Fibroblast of skin of abdomen (primary cell): ENCODE results near the gene INVS.
"Not testable (repeated sequence)": the region's sequence is repeated elsewhere in the genome, so short reads cannot be mapped to it uniquely, and the experiment has no call there.

Experiments used
- DNase-seq: peaks from one replicate; pipeline ENCODE4 v3.0.0-alpha.2; 2013

INVS gene

DNA sequence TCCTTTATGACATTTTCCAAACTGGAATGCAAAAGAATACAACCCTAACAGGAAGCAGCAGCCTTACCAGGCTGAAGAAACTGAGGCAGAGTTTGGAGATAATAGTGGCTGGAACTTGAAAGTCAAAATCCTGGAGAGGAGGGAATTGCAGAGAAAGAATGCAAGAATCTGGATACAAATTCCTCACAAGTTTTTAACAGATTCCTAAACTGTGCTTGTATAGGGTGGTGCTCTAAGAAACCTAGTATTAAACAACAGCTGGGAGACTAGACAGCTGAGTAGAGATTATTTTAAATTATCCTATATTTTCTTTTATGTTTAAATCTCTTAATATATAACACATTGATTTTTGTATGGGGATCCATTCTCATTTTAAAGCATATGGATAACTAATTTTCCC lies 30.7 kb downstream of the INVS start:
- DNase-seq, result no peak

DNA sequence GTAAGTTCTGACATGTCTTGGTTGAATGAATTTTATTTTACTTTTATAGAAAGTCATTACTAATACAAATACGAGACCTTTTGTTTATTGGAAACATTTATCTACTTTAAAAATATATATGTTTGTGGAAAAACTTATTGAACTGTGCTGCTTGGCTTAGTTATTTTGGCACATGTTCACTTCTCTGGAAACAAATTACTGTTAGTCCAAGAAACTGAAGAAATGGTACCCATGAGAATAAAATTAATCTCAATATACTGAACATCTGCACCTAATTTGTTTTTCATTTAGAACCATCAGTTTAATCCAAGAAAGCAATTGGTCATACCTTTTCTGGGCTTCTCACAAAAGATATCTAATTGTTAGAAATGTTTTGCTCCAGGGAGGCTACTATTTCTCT lies 32.2 kb downstream of the INVS start:
- no peak for DNase-seq

DNA sequence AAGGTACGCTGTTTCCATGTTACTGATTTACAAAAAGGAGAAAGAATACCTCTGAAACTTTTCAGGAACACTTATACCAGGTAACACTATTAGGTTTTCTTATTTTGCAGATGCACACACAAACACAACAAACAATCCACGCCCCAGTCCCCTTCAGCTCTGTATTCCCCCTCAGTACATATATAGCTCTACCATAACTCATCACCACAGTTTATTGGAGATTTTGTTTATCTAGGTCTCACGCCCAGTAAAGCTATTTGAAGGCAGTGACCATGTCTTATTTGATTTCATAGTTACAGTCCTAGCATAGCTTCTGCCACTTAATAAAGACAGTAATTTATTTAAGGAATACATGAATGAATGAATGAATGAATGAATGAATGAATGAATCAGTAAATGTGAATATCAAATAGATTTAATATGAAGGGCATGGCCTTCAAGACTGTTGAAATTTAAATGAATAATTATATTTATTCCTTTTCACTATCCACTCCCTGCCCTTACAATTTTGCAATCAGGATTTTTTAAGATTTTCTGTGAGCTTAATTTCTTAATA lies 32.9 kb downstream of the INVS start:
- DNase-seq, result no peak

DNA sequence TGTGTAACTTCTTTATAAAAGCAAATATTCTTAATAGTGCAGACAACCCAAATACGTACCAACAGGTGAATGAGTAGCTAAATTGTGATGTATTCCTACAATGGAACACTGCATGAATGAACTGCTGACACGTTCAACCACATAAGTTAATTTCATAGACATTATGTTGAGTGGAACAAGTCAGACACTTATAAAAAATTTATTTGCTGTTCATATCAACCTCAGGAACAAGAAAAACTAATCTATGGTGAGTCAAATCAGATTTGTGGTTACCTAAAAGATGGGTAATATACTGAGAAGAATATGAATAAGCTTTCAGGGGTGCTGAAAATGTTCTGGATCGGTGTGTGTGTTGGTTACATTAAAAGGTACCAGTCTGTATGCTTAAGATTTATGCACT lies 35.7 kb downstream of the INVS start:
- no peak for DNase-seq

DNA sequence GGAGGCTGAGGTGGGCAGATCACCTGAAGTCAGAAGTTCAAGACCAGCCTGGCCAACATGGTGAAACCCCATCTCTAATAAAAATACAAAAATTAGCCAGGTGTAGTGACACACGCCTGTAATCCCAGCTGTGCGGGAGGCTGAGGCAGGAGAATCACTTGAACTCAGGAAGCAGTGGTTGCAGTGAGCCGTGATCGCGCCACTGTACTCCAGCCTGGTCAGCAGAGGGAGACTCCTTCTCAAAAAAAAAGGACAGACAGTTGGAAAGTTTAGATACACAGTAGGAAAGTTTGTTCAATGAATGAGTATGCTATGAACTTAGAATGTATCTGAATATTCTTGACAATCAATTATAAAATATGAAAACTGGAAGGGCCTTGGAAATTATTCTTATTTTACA lies 37.8 kb downstream of the INVS start:
- not testable (repeated sequence) for DNase-seq

DNA sequence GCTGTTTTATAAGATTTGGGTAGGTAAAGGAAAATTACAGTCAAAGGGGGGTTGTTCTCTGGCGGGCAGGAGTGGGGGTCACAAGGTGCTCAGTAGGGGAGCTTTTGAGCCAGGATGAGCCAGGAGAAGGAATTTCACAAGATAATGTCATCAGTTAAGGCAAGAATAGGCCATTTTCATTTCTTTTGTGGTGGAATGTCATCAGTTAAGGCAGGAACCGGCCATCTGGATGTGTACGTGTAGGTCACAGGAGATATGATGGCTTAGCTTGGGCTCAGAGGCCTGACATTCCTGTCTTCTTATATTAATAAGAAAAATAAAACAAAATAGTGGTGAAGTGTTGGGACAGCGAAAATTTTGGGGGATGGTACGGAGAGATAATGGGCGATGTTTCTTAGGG lies 41.3 kb downstream of the INVS start:
- DNase-seq, result not testable (repeated sequence)

DNA sequence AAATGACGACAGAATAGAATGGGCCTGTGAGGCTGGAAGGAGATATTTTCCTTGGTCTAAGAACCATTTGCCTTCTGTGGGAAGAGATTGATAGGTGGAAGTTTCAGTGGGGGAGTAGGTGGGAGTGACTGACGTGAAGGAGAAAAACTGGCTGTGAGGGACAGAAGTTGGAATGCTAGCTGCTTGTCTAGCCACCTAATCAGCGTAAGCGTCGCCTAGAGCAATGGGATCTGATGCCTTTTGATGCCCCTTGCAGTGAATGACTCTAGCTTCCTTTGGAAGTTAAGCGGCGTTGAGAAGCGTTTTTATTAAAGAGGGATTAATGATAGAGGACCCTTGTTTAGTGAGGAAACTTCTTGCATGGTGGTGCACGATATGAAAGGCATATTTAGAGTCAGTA lies 42.8 kb downstream of the INVS start:
- DNase-seq, result not testable (repeated sequence)

DNA sequence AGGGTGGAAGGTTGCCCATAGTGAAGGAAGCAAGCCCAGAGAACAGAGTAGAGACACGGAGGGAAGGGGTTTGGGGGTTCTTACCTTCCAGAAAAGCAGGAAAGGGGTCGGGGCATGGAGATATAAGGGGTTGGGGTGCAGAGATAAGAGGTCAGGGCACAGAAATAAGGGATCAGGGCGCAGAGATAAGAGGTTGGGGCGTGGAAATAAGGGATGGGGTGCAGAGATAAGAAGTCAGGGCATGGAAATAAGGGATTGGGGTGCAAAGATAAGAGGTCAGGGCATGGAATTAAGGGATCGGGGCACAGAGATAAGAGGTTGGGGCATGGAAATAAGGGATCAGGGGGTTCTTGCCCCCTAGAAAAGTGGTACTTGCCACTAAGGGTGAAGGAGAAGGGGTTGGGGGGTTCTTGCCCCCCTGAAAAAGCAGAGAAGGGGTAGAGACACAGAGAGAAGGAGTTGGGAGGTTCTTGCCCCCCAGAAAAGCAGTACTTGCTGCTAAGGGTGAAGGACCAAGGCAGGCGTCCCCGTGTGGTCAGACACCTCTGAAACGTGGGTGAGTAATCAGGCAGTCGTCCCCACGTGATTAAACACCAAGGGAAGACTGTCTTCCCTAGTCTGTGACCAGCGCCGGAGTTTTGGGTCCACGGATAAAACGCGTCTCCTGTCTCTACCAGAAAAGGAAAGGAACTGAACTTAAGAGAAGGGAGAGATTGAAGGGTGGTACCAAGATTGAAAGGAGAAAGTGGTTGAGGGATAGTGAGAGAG lies 46.3 kb downstream of the INVS start:
- DNase-seq, result not testable (repeated sequence)

DNA sequence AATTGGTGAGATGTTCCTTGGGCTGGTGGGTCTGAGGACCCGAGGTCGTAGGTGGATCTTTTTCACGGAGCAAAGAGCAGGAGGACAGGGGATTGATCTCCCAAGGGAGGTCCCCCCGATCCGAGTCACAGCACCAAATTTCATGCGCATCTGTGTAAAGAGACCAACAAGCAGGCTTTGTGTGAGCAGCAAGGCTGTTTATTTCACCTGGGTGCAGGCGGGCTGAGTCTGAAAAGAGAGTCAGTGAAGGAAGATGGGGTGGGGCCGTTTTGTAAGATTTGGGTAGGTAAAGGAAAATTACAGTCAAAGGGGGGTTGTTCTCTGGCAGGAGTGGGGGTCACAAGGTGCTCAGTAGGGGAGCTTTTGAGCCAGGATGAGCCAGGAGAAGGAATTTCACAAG lies 46.9 kb downstream of the INVS start:
- not testable (repeated sequence) for DNase-seq

DNA sequence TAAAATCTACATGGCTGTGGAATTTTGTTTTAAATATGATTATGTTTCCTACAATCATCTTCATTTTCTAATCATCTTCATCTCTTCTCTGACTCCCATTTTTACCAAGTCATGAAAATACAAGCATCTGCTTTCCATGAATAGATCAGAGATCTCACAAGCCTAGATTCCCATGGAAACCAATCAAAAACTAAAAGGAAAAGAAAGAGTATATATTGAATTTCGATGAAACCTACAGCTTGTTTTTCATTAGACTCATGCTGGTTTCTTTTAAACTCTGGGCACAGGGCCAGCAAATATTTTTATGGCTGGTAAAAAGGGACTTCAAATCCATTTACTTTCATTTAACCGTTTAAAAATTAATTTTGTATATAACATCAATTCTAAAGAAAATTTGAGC lies 51.2 kb downstream of the INVS start:
- DNase-seq, result peak; percentile 27

DNA sequence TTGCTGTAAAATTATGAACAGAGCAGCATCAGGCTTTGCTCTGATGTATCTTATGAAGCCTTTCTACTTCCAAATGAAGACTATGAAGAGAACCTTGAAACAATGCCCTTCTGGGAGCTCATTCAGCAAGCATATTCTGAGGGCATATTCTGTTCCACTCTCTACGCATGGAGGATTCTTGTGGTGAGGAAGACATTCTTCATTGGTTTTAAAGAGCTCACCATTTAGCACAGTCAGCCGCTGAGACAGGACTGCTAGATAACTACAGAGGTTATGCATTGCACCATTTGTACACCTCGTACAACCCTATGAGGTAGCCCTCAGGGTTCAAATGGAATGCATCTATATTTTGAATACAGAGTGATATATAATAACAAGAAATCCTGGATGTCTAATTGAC lies 61.0 kb downstream of the INVS start:
- DNase-seq, result peak; percentile 14

DNA sequence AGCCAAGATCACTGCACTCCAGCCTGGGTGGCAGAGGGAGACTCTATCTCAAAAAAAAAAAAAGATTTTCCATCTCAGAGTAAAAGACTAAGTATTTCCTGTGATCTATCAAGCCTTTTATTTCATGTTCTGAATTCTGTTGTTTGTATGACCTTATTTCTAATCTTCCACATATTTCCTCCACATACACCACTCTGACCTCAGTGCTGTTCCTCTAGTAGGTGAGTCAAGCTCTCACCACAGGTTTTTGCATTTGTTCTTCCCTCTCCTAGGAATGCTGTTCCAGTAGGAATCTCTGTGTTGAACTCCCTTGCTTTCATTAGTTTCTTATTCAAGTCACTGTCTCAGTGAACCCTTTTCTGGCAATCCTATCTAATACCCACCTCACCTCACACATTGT lies 68.1 kb downstream of the INVS start:
- no peak for DNase-seq

DNA sequence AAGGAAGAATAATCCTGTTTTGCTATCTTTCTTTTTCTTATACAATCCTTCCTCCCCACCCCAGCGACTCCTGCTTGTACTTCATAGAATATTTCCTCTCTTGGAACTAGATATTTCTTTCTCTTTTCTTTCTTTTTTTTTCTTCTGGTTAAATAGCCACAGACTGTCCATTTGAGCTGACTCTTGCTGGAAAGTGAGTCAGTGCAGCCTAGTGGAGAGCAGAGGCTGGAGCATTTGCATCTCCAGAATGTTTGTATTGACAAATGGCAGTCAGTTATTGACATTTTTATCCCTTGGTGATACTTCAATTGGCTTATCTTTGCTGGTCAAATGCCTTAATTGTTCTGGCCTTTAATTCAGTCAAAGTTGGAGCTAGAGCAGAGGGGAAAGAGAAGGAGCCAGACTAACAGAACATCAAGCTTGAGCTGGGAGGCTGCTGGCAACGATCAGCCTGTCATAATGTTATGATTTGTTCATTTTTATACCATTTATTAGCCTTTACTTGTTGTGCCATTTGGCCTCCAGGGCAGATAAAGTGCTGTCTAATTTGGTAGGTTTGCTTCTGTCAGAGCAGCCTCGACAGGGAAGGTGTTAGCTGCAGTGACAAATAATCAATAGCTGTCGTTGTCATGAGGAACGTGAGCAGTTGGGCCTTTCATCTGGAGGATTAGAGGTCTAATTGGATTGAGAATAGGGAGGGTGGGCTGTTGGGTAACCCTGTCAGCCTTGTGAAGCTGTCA lies 69.0 kb downstream of the INVS start:
- no peak for DNase-seq

DNA sequence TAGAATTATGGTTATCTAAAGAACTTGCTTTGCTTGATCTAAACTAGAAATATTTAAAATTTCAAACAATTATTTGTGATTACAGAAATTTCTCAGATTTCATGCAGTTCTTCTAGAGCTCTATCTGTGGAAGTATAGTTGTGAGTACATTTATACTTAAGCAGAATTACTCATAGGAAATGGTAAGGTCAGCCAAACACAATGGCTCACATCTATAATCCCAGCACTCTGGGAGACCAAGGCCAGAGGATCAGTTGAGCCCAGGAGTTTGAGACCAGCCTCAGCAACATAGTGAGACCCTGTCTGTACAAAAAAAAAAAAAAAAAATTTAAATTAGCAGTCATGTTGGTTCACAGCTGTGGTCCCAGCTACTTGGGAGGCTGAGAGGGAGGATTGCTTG lies 71.0 kb downstream of the INVS start:
- DNase-seq, result no peak

DNA sequence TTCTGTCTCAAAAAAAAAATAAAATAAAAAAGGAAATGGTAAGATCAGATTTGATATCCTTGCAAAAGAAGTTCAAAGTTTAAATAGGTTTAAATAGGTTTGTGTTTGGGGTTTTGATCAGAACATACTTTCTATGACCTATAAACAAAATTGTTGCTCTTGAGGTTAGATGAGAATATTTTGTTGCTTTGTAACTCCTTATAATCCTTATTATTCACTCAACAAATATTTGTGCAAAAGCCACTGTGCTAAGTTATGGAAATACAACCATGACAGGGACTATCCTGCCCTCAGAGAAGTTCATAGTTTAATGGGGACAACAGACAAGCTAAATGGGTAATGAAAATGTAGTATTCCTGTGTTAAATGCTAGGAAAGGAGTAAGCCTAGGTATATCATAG lies 71.5 kb downstream of the INVS start:
- DNase-seq, result peak; percentile 3

DNA sequence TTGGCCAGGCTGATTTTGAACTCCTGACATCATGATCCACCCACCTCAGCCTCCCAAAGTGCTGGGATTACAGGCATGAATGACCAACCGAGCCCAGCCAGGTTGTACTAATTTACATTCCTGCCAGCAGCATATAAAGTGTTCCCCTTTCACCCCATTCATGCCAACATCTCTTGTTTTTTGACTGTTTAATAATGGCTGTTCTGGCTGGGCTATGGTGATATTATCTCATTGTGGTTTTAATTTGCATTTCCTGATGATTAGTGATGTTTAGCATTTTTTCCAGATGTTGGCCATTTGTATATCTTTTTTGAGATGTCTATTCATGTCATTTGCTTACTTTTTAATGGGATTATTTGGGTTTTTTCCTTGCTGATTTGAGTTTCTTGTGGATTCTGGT lies 87.3 kb downstream of the INVS start:
- DNase-seq, result no peak

DNA sequence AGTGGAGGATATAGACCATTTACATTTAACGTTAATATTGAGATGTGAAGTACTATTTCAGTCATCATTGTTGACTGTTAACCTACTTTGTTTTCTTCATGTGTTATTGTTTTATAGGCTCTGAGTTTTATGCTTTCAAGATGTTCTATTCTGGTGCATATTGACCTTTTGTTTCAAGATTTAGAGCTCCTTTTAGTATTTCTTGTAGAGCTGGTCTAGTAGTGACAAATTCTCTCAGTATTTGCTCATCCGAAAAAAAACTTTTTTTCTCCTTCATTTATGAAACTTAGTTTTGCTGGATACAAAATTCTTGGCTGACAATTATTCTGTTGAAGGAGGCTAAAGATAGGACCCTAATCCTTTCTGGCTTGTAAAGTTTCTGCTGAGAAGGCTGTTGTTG lies 91.3 kb downstream of the INVS start:
- no peak for DNase-seq

DNA sequence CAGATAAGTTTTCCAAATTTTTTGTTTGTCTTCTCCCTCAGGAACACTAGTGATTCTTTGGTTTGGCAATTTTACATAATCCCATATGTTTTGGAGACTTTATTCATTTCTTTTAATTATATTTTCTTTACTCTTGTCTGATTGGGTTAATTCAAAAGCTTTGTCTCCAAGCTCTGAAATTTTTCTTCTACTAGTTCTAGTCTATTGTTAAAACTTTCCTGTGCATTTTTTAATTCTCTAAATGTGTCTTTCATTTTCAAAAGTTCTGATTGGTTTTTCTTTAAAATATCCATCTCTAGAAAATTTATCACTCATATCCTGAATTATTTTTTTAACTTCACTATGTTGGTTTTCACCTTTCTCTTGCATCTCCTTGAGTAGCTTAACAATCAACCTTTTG lies 92.2 kb downstream of the INVS start:
- no peak for DNase-seq

DNA sequence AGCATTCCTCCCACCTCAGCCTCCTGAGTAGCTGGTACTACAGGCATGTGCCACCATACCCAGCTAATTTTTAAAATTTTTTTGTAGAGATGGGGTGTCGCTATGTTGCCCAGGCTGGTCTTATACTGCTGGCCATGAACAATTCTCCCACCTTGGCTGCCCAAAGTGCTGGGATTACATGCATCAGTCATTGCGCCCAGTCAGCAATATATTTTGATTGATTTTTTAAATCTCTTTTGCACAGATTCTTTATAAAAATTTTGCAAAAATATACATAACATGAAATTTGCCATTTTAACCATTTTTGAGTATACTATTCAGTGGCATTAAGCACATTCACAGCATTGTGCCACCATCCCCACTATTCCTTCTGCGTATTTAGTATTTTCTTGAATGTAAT lies 94.0 kb downstream of the INVS start:
- DNase-seq, result no peak

DNA sequence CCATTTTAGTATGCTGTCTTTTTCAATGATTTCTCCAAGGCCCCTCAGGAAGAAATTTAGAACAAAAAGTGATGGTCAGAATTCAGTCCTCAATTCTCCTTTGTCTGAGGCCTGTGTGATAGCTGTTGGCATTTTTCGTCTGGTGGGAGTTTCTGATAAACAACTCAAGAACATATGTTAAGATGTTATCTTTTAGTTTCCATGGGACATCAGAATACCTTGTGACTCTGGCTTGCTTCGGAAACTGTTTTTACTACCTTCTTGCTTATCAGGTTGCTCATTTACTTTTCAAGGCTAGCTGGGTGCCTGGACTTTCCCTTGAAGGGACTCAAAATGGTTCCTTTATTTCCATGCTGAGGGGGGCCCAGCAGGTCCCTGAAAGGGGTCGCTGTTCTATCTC lies 97.2 kb downstream of the INVS start:
- no peak for DNase-seq

DNA sequence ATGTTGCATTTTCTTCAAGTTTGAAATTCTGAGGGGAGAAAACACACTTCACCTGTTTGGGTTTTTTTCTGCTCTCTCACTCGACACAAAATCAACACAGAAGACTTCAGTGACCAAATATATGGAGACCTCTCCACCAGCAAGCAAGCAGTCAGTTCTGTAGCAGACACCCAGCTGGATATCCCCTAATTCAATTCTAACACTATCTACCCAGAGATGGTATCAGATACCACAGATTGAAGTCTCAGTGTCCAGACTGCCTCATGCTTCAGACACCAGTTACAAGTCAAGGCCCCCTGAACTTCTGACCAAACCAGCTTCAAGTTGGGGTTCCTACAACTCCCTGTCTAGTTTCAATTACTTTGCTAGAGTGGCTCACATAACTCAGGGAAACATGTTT lies 97.8 kb downstream of the INVS start:
- DNase-seq, result no peak

DNA sequence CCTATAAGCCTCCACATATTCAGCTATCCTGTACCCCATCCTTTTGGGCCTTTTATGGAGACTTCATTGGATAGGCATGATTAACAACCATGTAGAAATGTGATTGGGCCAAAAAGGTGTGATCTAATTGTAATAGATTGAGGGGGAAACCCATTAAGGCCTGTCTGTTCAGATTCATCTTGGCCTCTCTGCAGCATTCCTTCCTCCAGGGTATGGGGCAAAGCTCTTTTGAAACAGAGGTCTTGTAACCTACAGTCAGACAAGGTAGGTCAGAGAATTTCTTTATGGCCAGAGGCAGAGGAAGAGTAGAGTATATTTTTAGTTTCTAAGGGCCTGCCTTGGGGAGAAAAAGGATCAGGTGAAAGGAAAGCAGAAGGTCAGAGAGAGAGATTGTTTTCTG lies 98.5 kb downstream of the INVS start:
- no peak for DNase-seq

DNA sequence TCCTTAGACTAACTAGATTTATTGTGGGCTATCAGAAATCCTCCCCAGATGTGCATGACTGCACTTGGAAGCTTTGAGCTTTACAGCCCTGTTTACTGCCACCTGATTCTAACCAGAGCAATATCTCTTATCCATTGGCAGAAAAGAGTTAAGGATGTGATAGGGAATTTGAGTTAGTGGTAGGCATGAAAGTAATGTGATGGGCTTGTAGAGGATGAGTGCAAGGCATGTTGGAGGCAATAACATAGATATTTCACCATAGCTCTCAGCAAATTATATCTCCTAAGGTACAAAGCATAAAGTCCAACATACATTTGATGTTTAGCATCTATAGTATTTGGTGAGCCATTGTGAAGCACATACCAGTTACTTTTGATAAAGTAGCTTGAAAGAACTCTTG lies 103.8 kb downstream of the INVS start:
- no peak for DNase-seq

DNA sequence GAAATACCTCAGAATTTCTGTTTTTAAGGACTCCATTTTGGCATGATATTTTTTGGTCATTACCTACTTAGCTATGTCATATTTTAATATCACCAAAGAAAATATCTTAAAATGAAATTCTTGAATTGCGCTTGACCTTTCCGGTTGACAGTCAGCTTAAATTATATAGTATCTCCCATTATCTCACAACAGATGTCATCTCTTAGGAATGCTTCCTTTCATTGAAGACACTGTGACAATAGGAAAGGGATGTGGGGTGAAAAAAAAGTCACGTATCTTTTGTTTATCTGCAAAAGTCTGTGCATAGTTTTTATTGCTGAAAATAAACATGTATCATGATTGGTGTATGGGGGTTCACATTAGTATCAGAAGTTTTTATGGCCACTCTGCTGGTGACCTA lies 105.8 kb downstream of the INVS start:
- DNase-seq, result no peak
